ENCODE results near the gene ZFP90.

DNA sequence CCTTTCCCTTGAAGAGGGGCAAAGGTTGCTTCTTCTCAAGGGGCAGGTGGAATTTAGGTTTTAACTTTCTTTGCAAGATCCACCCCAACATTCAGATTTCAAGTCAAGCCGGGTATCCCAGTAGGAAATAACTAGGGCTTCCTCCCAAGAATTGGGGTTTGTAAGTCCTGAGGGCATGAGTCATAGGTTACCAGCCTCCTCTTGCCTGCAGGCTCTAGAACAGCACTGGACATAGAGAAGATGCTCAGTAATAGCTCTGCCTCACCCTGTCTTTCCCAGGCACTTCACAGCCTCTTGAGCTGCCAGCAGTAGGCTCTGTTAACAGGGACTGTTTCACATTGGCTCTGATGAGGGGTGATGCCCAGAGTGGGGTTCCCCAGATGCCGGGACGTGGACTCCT lies 35.8 kb upstream of the ZFP90 start:
- TF ChIP-seq, protein P1, sequence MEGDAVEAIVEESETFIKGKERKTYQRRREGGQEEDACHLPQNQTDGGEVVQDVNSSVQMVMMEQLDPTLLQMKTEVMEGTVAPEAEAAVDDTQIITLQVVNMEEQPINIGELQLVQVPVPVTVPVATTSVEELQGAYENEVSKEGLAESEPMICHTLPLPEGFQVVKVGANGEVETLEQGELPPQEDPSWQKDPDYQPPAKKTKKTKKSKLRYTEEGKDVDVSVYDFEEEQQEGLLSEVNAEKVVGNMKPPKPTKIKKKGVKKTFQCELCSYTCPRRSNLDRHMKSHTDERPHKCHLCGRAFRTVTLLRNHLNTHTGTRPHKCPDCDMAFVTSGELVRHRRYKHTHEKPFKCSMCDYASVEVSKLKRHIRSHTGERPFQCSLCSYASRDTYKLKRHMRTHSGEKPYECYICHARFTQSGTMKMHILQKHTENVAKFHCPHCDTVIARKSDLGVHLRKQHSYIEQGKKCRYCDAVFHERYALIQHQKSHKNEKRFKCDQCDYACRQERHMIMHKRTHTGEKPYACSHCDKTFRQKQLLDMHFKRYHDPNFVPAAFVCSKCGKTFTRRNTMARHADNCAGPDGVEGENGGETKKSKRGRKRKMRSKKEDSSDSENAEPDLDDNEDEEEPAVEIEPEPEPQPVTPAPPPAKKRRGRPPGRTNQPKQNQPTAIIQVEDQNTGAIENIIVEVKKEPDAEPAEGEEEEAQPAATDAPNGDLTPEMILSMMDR (IDR thresholded peaks at IDR 0.05; ENCODE audit: low read depth, low read length, poor library complexity, severe bottlenecking), result no peak
- TF ChIP-seq EZH2phosphoT487 (IDR thresholded peaks at IDR 0.05; ENCODE audit: borderline replicate concordance, low read length), result no peak
